Right atrium auricular region (tissue), 2 donors: Measurements from ENCODE around the gene METTL24. TPM values are rescaled to one million over a fixed set of nuclear protein-coding genes. Genes with fewer than 3 reads are reported as not detected.
"Not testable (repeated sequence)": the region's sequence is repeated elsewhere in the genome, so short reads cannot be mapped to it uniquely, and the experiment has no call there.

Experiments used
- DNase-seq: peaks from one replicate; pipeline ENCODE4 v3.0.0-alpha.2; 2019; ENCODE audit warnings: low spot score
- H3K27ac ChIP-seq, 2 donors: fragments of 200-600 bp; sonication (generic); 1 replicate in 1 of 2; 2 replicates in 1 of 2; pipeline ENCODE4 v1.5.1; 2016 to 2019
- H3K27me3 ChIP-seq, 2 donors: fragments of 200-600 bp; sonication (generic); one replicate each; pipeline versions ENCODE4 v1.5.1 to v1.6.0; 2017 to 2019
- H3K36me3 ChIP-seq: fragments of 200-600 bp; sonication (generic); one replicate; pipeline ENCODE4 v1.5.1; 2016
- H3K4me1 ChIP-seq, 2 donors: fragments of 200-600 bp; sonication (generic); one replicate each; pipeline versions ENCODE4 v1.5.1 to v1.6.0; 2017 to 2019
- H3K4me3 ChIP-seq, 2 donors: fragments of 200-600 bp; sonication (generic); 1 replicate in 1 of 2; 2 replicates in 1 of 2; pipeline ENCODE4 v1.5.1; 2017 to 2019; ENCODE audit warnings: mild to moderate bottlenecking in 1 of 2, moderate library complexity in 1 of 2
- H3K9me3 ChIP-seq, 2 donors: fragments of 200-600 bp; sonication (generic); one replicate each; pipeline ENCODE4 v1.5.1; 2019
- total RNA-seq, 2 donors: library from RNA; depleted of rRNA; stranded (reverse); fragments of >200 nt; gene quantifications; one replicate each; pipeline ENCODE4 v1.1.0, GENCODE V29; 2016
- TF ChIP-seq, protein P1 (sequence below), 2 donors: fragments of 200-600 bp; sonication (generic); IDR thresholded peaks; one replicate each; pipeline ENCODE4 v1.5.1; 2019; ENCODE audit warnings: antibody characterized with exemption in 2 of 2

Gene METTL24
- total RNA-seq, 2 donors from 2014 or later, result 1.2 to 1.5 TPM

DNA sequence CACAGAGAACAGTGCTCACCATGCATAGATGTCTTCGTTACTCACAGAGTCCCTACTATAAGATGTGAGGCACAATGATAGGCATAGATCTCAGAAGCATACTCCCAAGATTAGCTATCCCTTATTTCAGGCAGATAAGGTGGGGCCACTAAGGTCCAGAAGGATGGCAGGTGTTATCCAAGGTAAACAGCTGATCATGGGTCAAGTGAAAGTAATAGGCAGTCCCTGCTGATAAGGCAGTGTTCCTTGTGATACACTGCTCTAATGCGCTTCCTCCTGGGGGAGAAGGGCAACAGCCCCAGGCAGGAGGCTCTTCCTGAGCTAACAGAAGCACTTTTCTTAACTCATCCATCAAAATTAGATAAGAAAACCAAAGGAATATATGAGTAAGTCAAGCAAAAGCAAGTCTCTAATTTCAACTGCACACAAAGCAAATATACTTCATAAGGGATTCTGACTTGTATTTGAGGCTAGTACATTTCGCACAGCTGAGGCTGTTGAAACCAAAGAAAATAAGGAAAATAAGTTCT lies 42.2 kb downstream of the METTL24 start:
- no peak overlapping the region for H3K27ac ChIP-seq
- H3K4me3 ChIP-seq, result no peak overlapping the region
- H3K27me3 ChIP-seq, result no peaks in the 10 kb centered on the region
- no peaks in the 10 kb centered on the region for H3K4me1 ChIP-seq
- H3K36me3 ChIP-seq, result no peaks in the 10 kb centered on the region
- TF ChIP-seq, protein P1, sequence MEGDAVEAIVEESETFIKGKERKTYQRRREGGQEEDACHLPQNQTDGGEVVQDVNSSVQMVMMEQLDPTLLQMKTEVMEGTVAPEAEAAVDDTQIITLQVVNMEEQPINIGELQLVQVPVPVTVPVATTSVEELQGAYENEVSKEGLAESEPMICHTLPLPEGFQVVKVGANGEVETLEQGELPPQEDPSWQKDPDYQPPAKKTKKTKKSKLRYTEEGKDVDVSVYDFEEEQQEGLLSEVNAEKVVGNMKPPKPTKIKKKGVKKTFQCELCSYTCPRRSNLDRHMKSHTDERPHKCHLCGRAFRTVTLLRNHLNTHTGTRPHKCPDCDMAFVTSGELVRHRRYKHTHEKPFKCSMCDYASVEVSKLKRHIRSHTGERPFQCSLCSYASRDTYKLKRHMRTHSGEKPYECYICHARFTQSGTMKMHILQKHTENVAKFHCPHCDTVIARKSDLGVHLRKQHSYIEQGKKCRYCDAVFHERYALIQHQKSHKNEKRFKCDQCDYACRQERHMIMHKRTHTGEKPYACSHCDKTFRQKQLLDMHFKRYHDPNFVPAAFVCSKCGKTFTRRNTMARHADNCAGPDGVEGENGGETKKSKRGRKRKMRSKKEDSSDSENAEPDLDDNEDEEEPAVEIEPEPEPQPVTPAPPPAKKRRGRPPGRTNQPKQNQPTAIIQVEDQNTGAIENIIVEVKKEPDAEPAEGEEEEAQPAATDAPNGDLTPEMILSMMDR (IDR thresholded peaks at IDR 0.05), result no peak
- no peak for DNase-seq
- no peaks in the 10 kb centered on the region for H3K9me3 ChIP-seq

DNA sequence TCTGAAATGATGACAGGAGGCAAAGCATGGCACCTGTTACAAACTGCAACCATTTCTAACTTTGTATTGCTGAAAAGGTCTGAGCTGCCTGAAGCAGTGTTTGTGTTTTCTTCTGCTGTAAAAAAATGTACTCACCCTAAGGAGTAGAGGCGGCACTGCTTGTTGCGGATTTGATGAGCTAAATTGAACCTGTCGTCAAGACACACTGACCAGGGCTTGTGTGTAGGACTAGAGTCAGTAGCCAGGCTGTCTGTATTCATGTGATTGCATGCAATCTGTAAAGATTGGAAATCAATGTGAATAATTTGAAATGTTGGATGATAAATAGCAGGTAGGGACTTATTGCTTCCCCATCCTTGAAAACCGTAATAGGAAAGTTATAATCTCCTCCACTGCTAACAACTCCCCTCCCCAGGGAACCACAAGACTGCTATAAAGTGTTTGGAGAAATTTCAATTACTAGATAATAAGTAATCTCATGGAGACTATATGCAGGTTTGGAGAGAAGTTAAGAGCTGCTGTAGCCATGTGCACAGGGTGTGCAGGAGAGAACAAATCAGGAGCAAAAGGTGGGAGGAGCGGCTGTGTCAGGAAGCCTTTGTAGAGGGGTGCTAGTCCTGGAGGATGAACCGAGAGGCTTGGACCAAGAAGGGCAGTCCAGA lies 42.8 kb downstream of the METTL24 start:
- TF ChIP-seq, protein P1 (IDR thresholded peaks at IDR 0.05), result no peak
- no peaks in the 10 kb centered on the region for H3K27me3 ChIP-seq
- no peaks in the 10 kb centered on the region for H3K4me1 ChIP-seq
- no peaks in the 10 kb centered on the region for H3K9me3 ChIP-seq
- no peak overlapping the region for H3K4me3 ChIP-seq
- H3K27ac ChIP-seq, result no peak overlapping the region
- no peaks in the 10 kb centered on the region for H3K36me3 ChIP-seq
- no peak for DNase-seq

DNA sequence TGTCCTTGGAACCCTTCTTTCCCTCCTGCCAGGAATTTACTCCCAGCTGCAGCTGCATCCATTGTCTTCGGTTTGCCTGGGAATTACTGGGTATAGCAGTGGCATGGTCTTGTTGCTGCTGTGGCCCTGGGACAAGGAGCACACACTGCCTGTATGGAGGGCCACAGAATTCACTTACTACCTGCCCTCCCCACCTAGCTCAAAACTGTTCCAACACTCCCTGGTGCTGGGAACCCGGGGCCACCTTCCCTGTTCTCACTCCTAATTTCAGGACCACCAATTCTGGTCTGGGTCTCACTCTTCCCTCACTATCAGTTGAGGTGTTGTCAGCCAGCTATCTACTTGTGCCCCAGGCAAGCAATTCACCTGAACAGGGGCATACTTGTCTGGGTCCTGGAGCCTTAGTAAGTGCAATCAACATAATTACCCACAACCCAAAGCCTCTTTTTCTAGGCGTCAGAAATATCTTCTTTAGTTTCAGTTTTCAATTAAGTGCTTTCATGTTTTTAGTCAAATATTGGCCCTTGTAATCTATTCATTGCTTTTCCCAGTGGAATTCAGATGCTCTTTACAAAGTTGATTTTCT lies 47.2 kb downstream of the METTL24 start:
- TF ChIP-seq, protein P1 (IDR thresholded peaks at IDR 0.05), result no peak
- Histone ChIP-seq H3K4me1 (no peaks in the 10 kb centered on the region), H3K27me3 (no peaks in the 10 kb centered on the region), H3K9me3 (no peaks in the 10 kb centered on the region), H3K27ac (no peak overlapping the region), H3K36me3 (no peaks in the 10 kb centered on the region), H3K4me3 (no peak overlapping the region)
- DNase-seq, result no peak

DNA sequence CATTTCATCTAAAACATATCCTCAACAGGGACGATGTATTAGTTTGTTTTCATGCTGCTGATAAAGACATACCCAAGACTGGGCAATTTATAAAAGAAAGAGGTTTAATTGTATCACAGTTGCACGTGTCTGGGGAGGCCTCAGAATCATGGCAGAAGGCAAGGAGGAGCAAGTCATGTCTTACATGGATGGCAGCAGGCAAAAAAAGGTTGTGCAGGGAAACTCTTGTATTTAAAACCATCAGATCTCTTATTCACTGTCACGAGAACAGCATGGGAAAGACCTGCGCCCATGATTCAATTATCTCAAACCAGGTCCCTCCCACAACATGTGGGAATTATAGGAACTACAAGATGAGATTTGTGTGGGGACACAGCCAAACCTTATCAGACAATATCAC lies 48.7 kb downstream of the METTL24 start:
- H3K4me3 ChIP-seq, H3K9me3 ChIP-seq, H3K27me3 ChIP-seq, H3K36me3 ChIP-seq, H3K4me1 ChIP-seq, H3K27ac ChIP-seq, DNase-seq: not testable (repeated sequence)

DNA sequence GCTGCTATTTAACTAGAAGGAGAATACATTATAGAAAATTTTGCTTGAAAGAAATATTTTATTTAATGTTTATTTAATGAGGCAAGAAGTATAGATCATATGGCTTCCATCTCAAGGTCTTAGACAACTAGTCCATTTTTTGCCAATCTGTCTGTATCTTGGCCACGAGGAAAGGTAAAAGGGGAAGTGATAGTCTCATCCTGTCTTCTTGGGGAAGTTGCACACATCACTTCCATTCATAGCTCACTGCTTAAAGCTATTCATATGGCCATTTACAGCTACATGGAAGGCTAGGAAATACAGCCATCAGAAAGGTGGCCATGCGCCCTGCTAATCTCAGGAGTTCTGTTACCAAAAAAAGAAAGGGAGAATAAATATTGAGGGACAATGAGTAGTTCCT lies 50.8 kb downstream of the METTL24 start:
- Histone ChIP-seq H3K36me3 (no peaks in the 10 kb centered on the region), H3K27me3 (no peaks in the 10 kb centered on the region), H3K27ac (no peak overlapping the region), H3K9me3 (no peaks in the 10 kb centered on the region), H3K4me3 (no peak overlapping the region), H3K4me1 (no peaks in the 10 kb centered on the region)
- no peak for DNase-seq
- TF ChIP-seq, protein P1 (IDR thresholded peaks at IDR 0.05), result no peak

DNA sequence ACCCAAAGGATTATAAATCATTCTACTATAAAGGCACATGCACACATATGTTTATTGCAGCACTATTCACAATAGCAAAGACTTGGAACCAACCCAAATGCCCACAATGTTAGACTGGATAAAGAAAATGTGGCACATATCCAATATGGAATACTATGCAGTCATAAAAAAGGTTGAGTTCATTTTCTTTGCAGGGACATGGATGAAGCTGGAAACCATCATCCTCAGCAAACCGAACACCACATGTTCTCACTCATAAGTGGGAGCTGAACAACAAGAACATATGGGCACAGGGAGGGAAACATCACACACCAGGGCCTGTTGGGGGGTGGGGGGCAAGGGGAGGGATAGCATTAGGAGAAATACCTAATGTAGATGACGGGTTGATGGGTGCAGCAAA lies 52.3 kb downstream of the METTL24 start:
- DNase-seq, H3K4me1 ChIP-seq, H3K36me3 ChIP-seq, H3K27ac ChIP-seq, H3K4me3 ChIP-seq, H3K27me3 ChIP-seq, H3K9me3 ChIP-seq: not testable (repeated sequence)

DNA sequence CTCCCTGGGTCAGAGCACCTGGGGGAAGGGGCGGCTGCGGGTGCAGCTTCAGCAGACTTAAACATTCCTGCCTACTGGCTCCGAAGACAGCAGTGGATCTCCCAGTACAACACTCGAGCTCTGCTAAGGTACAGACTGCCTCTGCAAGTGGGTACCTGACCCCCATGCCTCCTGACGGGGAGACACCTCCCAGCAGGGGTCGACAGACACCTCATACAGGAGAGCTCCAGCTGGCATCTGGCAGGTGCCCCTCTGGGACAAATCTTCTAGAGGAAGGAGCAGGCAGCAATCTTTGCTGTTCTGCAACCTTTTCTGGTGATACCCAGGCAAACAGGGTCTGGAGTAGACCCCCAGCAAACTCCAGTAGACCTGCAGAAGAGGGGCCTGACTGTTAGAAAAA lies 54.5 kb downstream of the METTL24 start:
- not testable (repeated sequence) for H3K4me1 ChIP-seq, H3K9me3 ChIP-seq, H3K4me3 ChIP-seq, H3K36me3 ChIP-seq, H3K27me3 ChIP-seq, DNase-seq, H3K27ac ChIP-seq
